ENCODE measurements around the gene DDX25. TPM values are rescaled to one million over a fixed set of nuclear protein-coding genes. Genes with fewer than 3 reads are reported as not detected.

The DDX25 gene
- total and polyA plus RNA-seq, 2 of the 8 experiments (the other 6 are each of a cell fraction or from before 2014, with no cell fraction given), result 17.6 to 17.9 TPM

- H3K4me1 ChIP-seq (replicated peaks in 1 of 4; ENCODE audit: control insufficient read depth in 3 of 4, insufficient read depth in 4 of 4, low read length in 3 of 4), result peaks cover 0 to 3% (median 0%) of the 10 kb centered on the region in 4 experiments; a peak in 2 of 7 replicates
- H3K9ac ChIP-seq (replicated peaks in 1 of 4; ENCODE audit: extremely low read depth in 1 of 4, low read depth in 3 of 4, low read length in 3 of 4), result no peak overlapping the region
- ChIA-PET CTCF (ENCODE audit: partially characterized antibody) (interaction anchor here (1.1 kb wide), 1 partner anchor 34 kb away, joined by 3 read pairs; no protein-coding TSS in a partner anchor), POLR2A (ENCODE audit: partially characterized antibody) (no interaction called here)
- no peaks in the 10 kb centered on the region for H4K20me1 ChIP-seq (replicated peaks in 1 of 2; ENCODE audit: control insufficient read depth in 1 of 2, insufficient read depth in 2 of 2, low read length in 2 of 2)
- H2BK15ac ChIP-seq (ENCODE audit: low read length), result no peak overlapping the region
- no peak overlapping the region for H4K5ac ChIP-seq (ENCODE audit: insufficient read length, low read depth, low read length)
- peaks cover 0 to 17% (median 0%) of the 10 kb centered on the region in 4 experiments; a peak in 2 of 8 replicates for H3K36me3 ChIP-seq (ENCODE audit: control insufficient read depth in 2 of 4, insufficient read depth in 4 of 4, low read length in 3 of 4)
- H3K4ac ChIP-seq (replicated peaks; ENCODE audit: insufficient read length, low read depth, low read length), result no peak overlapping the region
- no peak overlapping the region for H4K91ac ChIP-seq (replicated peaks; ENCODE audit: insufficient read length, low read length)
- no peak overlapping the region for H4K8ac ChIP-seq (ENCODE audit: extremely low read depth, insufficient read depth, low read length)
- H3K79me2 ChIP-seq (ENCODE audit: control insufficient read depth in 1 of 2, insufficient read depth in 2 of 2, low read length in 2 of 2), result no peaks in the 10 kb centered on the region
- H2AFZ ChIP-seq (ENCODE audit: low read length), result no peak overlapping the region
- H3K14ac ChIP-seq (ENCODE audit: insufficient read length), result no peak overlapping the region
- H3K27ac ChIP-seq (ENCODE audit: low read depth, low read length), result no peak overlapping the region
- no peak overlapping the region for H3K4me2 ChIP-seq (ENCODE audit: insufficient read depth in 1 of 2, low read depth in 2 of 2, low read length in 2 of 2)
- no peak overlapping the region for H3K56ac ChIP-seq (replicated peaks; ENCODE audit: insufficient read length, low read depth, low read length)
- no peak overlapping the region for H2AK5ac ChIP-seq (ENCODE audit: low read depth, low read length)
- H2BK120ac ChIP-seq (replicated peaks; ENCODE audit: low read depth, low read length), result no peak overlapping the region
- FAIRE-seq (no peak), DNase-seq (ENCODE audit: low read depth in 1 of 2, low spot score in 2 of 2) (no peak)
- no peak overlapping the region for H3K4me3 ChIP-seq (ENCODE audit: extremely low read depth in 1 of 4, insufficient read depth in 2 of 4, low read depth in 3 of 4, low read length in 4 of 4)
- H3K23me2 ChIP-seq (ENCODE audit: low read depth, low read length), result no peaks in the 10 kb centered on the region
- H3K9me3 ChIP-seq (ENCODE audit: insufficient read depth in 2 of 2, low read depth in 1 of 2, low read length in 1 of 2), result no peaks in the 10 kb centered on the region
- H3K23ac ChIP-seq (ENCODE audit: insufficient read length), result no peak overlapping the region
- H3K79me1 ChIP-seq (ENCODE audit: low read depth, low read length), result no peaks in the 10 kb centered on the region
- no peak overlapping the region for H3K18ac ChIP-seq (ENCODE audit: extremely low read depth, low read length)
- TF ChIP-seq MAX (IDR thresholded peaks at IDR 0.05) (no peak), SP4 (IDR thresholded peaks at IDR 0.05; ENCODE audit: low read length) (no peak), RNF2 (IDR thresholded peaks at IDR 0.05; ENCODE audit: borderline replicate concordance, low read depth, low read length, missing control alignments, poor library complexity, severe bottlenecking) (no peak)
- no peak overlapping the region for H2BK20ac ChIP-seq (ENCODE audit: low read length)
- H2BK12ac ChIP-seq (ENCODE audit: low read depth, low read length), result no peak overlapping the region
- H2BK5ac ChIP-seq (ENCODE audit: low read depth, low read length), result no peak overlapping the region
- H3K27me3 ChIP-seq (replicated peaks in 1 of 4; ENCODE audit: control insufficient read depth in 3 of 4, extremely low read depth in 1 of 4, insufficient read depth in 3 of 4, low read length in 3 of 4), result no peaks in the 10 kb centered on the region
Observed at GRCh38 chr11:125976156-125976555, 71.8 kb downstream of the DDX25 start.
